ENCODE measurements around the gene TMED6.

TMED6 gene

GRCh38 chr16:69322343-69322742, 29.2 kb downstream of the TMED6 start:
- DNase-seq, result no peak

DNA sequence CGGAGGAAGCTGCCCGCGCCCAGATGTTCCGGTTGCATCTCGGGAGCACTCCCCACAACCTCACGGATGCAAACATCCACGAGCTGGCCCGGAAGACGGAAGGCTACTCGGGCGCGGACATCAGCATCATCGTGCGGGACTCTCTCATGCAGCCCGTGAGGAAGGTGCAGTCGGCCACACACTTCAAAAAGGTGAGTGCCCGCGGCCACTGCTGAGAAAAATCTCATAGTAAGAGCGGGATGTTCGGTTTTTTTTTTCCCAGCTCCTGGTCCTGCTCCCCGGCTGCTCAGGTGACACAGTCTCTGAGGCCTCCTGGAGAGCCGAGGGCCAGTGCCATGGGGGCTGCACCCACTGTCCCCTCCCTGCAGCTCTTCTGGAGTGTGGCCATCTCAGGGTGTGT, 30.5 kb downstream of the TMED6 start:
- no peak for DNase-seq

GRCh38 chr16:69320740-69321073, 30.9 kb downstream of the TMED6 start:
- no peak for DNase-seq

DNA sequence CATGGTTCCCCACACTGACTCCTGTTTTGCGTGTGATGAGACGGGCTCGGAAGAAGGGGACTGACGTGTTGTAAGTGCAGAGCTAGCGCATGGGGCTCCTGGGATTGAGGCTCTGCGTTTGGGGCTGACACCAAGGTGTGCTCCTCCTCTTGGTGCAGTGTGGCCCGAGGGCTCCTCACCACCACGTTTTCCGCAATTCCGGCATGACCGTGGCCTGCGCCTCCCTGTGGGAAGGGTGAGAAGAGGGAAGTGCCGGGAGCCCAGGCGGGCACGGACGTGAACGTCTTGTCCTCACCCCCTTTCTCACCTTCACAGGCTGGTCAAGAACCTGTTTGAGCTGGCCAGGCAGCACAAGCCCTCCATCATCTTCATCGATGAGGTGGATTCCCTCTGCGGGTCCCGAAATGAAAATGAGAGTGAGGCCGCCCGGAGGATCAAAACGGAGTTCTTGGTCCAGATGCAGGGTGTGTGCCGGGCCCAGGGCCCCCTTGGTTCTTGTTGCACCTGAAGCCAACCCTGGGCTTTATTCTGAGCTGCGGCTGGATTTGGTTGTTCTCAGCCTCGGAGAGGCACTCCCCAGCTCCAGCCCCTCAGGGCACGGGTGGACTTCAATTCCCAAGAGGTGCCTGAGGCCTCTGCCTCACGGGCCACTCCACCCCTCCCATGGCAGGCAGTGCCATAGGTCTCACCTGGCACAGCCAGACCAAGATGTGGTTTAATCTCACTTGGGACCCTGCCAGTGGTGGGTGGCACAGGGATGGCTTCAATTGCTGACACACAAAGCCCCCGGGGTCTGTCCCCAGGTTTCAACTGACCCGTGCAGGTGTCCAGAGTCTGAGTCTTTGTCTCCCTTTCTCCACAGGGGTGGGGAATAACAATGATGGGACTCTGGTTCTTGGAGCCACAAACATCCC, 31.5 kb downstream of the TMED6 start:
- no peak for DNase-seq

DNA sequence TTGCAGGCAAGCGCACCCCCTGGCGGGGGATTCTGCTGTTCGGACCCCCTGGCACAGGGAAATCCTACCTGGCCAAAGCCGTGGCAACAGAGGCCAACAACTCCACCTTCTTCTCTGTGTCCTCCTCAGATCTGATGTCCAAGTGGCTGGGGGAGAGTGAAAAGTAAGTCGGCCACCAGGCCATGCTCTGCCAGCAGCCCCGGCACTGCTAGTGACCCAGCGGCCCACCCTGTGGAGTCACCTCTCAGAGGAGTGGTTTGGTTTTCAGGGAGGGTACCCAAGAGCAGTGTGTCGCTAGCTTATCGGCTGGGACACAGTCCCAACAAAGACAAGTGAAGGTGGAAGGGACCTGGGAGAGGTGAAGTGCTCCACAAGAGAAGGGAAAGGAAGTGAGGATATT, 32.2 kb downstream of the TMED6 start:
- DNase-seq, result no peak

- no peak for DNase-seq
Observed at GRCh38 chr16:69318911-69319289, 32.7 kb downstream of the TMED6 start.

DNA sequence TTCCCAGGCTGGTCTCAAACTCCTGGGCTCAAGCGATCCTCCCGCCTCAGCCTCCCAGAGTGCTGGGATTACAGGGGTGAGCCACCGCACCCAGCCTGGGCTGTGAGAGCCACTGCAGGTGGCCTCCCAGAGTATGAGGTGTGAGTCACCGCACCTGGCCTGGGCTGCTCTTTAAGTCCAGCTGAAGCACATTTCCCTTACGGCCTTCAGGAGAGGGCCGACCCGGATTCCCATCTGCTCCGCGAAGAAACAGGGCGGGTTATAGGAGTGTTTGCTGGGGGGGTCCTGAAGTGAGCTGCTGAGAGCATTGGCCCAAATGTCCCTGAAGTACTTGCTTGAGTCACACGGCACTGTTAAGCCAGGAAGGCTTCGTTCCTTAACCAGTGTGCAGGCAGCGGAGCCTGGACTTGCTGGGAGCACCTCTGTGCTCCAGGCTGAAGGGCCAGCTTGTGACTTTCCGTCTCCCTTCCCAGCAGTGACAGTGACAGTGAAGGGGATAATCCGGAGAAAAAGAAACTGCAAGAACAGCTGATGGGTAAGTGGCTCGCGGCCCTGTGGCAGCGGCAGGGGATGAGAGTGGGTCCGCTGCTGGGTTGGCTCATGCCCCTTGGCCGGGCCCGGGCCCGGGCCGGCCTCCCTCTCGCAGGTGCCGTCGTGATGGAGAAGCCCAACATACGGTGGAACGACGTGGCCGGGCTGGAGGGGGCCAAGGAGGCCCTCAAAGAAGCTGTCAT, 33.2 kb downstream of the TMED6 start:
- no peak for DNase-seq

- DNase-seq, result no peak
Observed at GRCh38 chr16:69316595-69317034, 35.0 kb downstream of the TMED6 start.

DNA sequence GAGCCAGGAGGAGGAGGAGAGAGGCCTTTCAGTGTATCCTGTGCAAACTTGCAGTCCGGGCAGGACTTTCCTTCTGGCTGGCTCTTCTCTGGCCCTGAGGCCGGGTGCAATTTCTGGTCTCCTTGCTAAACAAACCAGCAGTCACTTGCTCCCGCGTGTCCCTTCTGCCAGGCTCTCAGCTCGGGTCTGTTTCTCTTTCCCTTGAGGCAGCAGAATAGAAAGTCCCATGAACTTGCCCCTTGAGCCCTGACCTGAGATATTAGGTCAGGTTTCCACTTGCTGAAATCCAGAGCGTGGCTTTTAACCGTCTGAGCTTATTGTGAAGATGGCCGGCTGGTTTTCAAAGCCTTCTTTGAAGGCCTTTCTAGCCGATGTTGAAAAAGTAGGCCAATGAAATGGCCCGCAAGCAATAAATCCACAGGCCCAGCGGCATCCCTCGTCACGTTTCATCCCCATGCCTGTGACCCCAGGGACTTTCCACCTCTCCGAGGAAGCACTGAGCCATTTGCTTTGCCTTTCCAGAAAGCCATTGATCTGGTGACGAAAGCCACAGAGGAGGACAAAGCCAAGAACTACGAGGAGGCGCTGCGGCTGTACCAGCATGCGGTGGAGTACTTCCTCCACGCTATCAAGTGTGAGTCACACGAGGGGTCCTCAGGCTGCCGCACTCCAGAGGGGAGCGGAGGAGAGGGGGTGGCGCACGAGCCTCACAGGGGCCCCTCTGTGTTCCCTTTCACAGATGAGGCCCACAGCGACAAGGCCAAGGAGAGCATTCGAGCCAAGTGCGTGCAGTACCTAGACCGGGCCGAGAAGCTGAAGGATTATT, 35.9 kb downstream of the TMED6 start:
- no peak for DNase-seq

DNA sequence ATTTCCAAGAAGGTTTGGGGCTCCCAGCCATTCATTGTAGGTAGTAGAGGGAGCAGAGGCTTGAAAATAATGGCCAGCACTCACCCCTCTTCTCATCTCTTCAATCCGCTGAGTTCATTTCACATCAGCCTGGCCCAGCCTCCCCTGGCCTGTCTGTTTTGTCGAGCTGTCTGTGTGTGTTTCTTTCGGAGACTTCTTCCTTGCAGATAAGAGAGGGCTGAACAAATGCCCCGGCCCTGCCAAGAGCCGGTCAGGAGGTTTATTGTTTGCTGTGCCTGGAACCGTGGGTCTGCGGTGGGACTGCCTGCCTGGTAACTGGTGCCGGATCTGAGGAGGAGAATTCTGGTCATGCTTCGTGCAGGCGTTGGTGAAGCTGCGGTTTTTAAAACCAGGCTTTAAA, 37.1 kb downstream of the TMED6 start:
- DNase-seq, result no peak

- no peak for DNase-seq
Observed at GRCh38 chr16:69313469-69313868, 38.1 kb downstream of the TMED6 start.

- peak; percentile 5 to 44 for DNase-seq
Observed at GRCh38 chr16:69311533-69312387, 39.8 kb downstream of the TMED6 start.

GRCh38 chr16:69310653-69311532, 40.7 kb downstream of the TMED6 start, which contains the start of gene VPS4A:
VPS4A (plus strand) TSS chr16:69311350; CDS start chr16:69311512, 162 bp downstream.
- DNase-seq, result peak; percentile 96 to 98

- DNase-seq, result no peak
Observed at GRCh38 chr16:69309316-69309715, 42.3 kb downstream of the TMED6 start.

DNA sequence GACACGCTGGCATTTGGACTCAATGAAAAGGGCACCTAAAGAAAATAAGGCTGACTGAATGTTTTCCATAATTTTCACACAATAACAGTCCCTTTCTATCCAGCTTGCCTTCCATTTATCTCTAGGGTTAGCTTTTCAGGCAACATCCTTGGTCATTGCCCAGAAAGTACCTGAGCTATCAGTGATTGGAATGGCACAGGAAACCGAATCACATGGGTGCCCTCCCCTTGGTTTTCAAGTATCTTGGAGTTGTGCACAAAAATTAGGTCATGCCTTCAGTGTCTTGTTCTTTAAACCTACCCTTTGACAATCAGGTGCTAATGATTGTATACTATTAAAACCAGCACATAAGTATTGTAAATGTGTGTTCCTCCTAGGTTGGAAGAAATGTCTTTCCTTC, 43.7 kb downstream of the TMED6 start:
- no peak for DNase-seq

DNA sequence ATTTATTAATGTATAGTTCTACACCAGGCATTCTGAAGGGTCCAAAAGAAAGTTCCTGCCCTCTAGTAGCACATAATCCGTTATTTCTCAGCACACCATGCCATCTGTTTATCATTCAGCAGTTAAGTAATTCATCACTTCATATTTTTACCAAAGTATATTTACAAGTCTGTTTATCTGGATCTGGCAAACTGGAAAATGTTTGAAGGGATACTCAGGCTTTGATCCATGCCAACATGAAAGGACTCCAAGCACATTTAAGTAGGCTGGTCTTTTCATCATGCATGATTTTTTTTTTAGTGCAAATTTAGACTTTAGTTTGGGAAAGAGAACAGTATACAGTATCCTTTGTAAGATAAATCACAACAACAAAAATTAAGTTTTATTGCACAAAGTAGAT, 44.5 kb downstream of the TMED6 start:
- no peak for DNase-seq

DNA sequence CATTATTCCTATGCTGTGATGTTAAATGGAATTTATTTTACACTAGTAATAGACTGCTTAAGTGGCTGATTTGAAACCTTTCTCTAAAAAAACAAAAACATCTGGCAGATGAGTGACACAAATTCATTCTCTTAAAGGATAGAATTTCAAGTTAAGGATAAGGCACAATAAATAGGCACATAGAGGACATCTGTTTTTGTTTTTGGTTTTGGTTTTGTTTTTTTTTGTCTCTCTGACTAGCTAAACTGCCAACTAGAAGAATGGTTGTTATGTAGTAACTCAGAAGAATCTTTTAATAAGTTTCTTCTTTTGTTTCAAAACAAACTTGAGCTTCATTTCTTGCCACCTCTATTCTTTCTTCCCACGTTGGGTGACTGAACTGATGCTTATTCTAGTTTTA, 45.6 kb downstream of the TMED6 start:
- DNase-seq, result no peak

DNA sequence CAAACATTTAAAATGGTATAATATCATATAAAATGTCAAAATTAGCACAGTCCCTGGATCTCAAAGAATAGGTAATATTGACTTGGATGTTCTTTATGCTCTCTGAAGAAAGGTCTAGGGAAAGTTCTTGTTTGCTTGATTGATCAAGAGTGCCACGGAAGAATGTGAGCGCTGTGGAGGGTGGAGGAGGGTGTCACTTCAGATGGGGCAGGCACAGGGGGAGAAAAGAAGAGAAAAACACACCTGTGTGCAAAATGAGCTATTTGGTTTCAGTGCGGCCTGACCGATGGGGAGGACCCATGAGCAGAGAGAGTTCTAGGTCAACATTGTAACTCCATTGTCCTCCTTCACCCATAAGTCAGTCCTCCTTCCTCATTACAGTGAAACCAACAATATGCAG, 49.3 kb downstream of the TMED6 start:
- DNase-seq, result no peak

GRCh38 chr16:69301861-69302260, 49.7 kb downstream of the TMED6 start:
- DNase-seq, result no peak

DNA sequence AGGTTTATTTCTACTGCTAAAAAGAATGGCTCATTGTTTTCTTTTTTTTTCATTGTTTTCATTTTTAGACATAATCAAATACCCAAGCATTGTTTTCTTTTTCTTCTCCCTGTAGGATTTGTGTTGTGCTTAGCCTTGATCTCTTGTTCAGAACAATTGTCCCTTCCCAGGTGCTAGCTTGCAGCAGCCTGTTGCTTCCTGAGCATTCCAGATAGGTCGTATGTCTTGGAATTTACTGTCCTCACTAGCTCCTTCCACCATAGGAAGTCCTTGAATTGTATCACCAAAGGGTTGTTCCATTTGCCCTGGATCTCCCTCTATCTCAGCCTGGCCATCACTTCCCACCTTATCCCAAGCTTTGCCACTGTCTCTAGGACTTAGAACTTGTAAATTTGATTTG, 50.4 kb downstream of the TMED6 start:
- no peak for DNase-seq

- no peak for DNase-seq
Observed at GRCh38 chr16:69298261-69298660, 53.3 kb downstream of the TMED6 start.
